HG03442 (cell line): ENCODE measurements around the gene PCIF1.
"Not testable (repeated sequence)": the region's sequence is repeated elsewhere in the genome, so short reads cannot be mapped to it uniquely, and the experiment has no call there.

Experiments used
- ATAC-seq: cut with Tn5 transposase; IDR thresholded peaks from one replicate; pipeline ENCODE4 v1.9.1; 2021; ENCODE audit warnings: mild to moderate bottlenecking, moderate library complexity; ENCODE audit not compliant: unreplicated experiment

The PCIF1 gene

DNA sequence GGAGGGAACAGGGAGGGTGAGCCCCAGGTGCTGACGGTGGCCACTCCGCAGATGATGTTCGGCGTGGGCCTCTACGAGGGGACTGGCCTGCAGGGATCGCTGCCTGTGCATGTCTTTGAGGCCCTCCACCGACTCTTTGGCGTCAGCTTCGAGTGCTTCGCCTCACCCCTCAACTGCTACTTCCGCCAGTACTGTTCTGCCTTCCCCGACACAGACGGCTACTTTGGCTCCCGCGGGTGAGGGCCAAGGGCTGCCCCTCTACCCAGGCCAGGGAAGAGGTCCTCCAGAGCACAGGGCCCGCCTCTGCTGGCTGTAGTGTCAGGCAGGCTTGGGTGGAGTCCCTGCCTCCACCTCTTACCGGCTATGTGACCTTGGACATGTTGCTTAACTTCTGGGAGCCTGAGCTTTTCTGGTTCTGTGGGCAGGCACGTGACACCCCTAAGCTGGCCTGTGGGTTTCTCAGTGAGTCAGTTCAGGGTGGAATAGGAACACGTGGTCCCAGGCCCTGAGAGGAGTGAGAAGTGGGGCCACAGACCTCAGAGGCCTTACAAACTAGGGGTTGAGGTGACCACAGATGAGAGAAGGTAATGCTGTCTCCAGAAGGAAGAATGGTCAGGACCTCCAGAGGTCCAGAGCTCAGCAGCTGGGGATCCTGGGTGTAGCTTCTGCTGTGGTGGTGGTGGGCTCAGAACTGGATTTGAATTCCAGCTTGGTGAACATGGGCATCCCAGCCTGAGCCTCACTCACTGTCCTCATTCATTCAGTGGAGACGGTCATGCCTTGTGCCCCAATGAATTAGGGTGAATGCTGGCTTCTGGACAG, 11.9 kb downstream of the PCIF1 start:
- no peak for ATAC-seq

DNA sequence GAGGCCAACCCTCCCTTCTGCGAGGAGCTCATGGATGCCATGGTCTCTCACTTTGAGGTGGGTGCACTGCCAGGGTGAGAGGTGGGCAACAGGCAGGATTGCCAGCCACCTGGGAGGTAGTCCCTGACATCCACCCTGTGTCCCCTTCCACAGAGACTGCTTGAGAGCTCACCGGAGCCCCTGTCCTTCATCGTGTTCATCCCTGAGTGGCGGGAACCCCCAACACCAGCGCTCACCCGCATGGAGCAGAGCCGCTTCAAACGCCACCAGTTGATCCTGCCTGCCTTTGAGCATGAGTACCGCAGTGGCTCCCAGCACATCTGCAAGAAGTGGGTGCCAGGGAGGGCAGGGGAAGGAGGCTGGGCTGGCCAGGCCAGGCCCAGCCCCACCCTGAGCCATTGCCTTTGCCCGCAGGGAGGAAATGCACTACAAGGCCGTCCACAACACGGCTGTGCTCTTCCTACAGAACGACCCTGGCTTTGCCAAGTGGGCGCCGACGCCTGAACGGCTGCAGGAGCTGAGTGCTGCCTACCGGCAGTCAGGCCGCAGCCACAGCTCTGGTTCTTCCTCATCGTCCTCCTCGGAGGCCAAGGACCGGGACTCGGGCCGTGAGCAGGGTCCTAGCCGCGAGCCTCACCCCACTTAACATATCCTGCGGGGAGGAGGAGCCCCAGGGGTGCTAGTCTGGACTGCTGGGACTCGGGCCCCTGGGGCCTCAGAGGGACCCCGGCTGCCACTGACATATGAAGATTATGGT, 12.8 kb downstream of the PCIF1 start:
- ATAC-seq: no peak

DNA sequence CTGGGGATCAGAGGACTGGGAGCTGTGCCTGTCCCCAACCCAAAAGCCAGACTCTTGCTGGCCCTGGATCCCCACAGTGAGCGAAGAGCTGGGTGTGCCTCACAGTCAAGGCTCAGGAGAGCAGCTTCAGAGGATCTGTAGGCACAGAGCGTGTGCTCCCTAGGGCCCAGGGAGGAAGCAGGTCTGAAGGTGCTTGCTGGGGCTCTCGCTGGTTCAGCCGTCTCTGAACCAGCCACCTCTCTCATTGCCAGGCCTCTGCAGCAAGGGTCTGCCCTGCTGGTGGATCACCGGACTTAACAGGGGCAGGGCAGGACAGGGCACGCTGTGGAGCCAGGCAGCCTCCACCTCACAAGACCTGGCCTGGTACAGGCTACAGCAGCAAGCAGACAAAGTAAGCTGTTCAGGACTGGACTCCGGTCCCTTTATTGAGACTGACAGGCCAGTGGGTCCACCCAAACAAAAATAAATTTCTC, 13.8 kb downstream of the PCIF1 start:
- ATAC-seq: no peak

DNA sequence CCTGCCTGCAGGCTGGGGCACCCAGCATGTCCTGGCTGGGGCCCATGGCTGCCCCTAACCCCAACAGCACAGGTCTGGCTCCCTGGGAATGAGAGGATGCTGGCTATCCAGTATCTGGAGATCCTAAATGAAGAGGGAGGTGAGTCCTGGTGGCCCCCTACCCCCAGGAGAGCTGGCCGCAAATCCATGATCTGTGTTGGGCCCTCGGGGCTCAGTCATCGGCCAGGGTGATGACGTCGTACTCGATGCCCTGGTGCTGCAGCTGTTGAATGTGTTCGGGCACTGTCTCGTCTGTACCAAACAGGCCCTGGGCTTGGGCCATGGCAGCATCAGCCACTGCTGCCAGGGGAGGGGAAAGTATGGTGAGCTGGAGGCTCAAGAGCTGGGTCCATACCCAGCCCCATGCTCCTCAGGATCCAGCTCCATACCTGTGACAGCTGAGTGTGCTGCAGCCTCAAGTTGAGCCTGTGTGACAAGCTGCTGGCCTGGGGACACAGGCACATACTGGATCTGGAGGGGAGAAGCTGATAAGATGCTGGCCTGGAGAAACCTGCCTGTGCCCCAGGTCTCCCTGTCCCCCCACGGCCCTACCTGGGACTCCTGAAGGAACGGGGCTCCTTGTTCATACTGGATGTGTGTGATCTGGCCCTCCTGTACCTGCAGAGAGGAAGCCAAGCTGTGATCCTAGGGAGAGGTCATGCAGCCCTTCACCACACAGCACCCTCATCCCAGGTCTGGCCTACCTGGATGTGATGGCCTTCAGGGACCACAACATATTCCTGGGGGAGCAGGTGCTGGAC, 14.5 kb downstream of the PCIF1 start:
- no peak for ATAC-seq

DNA sequence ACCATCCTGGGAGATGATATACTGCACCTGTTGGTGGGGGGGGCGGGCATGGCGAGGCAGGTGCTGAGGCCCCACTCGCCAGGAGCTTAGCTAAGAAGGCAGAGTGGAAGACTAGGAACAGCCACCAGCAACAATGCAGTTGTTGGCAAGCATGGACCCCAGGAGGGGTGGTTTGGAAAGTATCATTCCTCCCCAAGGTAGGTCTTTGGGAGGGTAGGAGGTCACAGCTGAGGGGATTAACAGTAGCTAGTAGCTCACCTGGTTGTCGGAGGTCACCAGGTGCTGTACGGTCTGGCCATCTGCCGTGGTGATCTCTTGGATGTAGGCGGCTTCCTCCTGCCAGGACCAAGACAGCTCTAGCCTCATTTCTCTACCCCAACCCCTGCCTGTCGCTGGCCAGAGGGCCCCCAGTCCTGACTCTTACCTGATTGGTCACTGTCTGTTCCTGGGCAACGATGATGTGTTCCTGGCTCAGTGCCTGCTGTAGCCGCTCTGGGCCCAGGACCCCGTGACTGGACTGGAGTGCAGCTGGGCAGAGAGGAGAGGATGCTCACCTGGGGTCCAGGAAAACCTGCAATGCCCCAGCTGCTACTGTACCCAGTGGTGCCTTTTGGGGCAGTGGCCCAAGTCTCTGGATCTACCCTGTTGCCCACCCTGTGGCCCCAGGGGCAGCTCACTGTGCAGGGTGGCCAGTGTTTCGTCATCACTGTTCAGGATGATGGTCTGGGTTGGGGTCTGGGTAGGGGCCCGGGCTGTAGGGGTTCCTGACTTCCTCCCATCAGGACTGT, 15.3 kb downstream of the PCIF1 start:
- no peak for ATAC-seq

DNA sequence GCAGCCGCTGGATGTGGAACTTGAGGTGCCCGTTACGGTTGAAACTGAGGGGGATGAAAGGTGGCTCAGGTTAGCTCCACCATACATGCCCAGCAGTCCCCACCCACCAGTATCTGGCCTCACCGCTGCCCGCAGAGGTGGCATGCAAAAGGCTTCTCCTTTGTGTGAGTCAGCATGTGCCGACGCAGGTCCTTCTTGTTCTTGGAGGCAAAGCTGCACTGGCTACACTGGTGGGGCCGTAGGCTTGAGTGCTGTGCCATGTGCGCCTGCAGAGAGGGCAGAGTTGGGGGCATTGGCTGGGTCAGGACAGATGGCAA, 15.8 kb downstream of the PCIF1 start:
- ATAC-seq: no peak

DNA sequence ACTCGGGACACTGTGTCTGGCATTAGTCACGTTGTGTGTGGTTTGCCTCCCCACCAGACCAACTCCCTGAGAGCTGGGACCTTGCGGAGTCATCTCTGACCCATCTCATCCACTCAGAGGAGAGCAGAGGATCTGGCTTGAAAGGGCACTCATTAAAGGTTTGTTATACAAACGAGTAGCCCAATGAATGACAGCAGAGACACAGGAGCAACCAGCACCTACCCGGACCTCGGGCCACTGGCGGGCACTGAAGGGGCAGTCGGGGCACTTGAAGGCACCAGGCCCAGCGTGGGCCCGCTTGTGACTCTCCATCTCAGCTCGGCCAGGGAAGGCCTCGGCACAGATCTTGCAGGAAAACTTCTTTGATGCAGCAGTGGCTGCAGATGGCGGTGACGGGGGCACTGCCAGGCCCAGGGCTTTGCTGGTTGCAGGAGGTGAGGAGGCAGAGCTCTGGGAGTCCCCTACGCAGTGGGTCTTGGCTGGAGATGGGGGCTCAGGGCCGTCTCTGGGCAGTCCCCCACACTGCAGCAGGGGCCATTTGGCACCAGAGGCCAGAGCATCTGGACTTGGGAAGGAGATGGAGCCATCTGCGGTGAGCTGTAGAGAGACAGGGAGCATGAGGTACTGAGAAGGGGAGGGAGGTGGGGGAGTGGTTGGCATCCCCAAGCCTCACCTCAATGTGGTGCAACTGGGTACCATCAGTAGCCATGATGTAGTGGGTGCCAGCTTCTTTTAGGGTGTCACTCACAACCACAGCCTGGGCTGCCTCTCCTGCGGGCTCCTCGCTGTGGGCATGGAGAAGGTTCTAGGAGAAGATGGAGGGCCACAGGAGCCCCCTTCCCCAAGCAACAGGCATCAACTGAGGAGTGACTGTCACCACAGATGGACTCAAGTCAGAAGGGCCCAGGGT, 17.7 kb downstream of the PCIF1 start:
- ATAC-seq: no peak

DNA sequence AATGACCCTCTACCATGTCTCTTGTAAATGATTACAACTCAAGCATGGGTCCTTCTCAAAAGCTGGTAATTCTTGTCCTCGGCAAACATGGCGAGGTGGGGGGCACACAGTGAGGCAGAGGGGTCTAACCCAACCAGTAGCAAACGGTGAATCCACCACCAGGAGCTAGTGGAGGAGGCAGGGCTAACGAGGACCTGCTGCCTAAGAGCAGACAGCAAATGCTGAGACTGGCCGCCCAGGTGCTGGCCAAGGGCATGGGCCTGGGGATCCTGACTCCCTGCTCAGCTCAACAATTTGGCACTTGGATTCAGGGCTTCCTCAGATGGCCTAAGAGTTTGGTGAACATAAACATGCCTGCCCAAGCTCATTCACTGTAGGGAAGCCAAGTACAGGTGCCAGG, 18.4 kb downstream of the PCIF1 start:
- ATAC-seq: no peak

DNA sequence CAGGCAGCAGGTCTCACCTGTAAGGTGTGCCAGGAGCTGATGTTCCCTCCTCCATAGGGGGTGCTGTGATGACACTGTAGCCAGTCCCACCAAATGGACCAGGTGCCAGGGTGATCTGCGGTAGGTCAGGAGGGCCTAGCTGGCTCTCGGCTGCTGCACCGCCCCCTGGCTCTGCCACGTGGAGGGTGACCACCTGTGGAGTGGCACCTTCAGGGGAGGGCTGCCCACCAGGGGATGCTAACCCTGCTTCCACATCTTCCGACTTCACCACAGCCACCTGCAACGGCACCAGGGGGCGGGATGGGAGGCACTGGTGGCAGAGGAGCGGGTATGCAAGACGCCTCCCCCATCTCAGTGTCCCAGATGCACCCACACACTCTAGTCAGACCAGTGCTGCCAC, 19.2 kb downstream of the PCIF1 start:
- ATAC-seq: no peak

DNA sequence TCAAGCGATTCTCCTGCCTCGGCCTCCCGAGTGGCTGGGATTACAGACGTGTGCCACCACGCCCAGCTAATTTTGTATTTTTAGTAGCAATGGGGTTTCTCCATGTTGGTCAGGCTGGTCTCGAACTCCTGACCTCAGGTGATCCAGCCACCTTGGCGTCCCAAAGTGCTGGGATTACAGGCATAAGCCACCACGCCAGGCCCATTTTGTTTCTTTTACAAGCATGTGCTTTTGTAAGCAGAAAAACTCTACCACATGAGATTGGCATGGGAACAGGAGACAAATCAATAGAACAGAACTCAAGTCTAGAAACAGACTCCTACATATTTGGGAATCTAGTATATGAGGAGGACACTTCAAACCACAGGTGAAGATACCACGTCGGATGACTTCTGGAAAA, 21.8 kb downstream of the PCIF1 start:
- not testable (repeated sequence) for ATAC-seq

DNA sequence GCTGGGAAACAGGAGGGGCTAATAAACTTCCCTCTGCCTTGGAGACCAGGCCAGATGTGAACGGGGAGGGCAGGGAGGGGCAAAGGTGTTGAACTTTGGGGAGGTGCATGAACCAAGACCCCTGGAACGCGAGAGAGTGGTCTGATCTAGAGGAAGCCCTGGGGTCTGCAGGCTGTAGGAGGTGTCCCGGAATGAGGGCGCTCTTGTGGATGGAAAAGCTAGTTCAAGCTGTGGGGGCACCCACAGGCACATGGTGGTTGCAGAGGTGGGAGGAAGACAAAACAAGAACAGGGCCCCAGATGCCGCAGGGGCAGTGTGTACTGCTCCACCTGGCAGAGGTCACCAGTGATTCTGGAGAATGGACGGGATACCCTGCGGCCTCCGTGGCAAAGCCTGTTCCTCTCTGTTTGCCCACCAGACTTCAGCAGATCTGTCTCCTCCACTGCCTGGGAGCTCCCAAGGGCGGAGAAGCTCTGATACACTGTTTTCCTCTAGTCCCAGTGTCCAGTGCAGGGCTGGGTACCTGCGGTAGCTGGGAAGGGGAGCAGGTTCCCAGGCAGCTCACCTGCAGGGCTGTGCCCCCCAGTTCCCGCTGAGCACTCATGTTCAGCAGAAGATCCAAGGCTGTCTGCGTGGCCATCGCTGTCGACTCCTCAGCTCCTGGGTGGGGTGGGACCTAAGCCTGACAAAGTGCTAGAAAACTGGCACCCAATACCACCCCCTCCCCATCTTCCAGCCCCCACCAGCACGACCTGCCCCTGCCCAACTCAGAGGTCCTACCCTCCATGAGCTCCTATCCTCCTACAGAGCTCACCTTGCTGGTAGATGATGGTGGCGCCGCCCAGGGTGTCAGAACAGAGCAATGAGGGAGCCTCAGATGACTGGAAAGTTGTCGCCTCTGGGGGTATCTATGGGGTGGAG, 22.8 kb downstream of the PCIF1 start:
- no peak for ATAC-seq

DNA sequence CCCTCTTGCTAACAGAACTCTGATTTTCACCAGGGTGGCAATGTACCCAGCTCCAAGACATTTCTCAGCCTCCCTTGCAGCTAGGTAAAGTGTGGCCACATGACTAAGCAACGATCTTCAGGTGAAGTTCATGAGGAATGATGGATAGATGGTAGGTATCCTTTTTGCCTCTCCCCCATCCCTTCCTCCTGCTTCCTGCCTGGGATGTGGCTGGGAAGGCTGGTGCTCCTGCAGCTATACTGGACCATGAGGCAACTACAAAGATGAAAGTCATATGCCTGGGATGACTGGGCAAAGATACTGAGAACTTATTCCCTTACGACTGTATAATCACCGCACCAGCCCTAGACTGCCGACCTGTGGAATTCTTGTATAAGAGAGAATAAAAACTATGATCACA, 24.1 kb downstream of the PCIF1 start:
- ATAC-seq: no peak

DNA sequence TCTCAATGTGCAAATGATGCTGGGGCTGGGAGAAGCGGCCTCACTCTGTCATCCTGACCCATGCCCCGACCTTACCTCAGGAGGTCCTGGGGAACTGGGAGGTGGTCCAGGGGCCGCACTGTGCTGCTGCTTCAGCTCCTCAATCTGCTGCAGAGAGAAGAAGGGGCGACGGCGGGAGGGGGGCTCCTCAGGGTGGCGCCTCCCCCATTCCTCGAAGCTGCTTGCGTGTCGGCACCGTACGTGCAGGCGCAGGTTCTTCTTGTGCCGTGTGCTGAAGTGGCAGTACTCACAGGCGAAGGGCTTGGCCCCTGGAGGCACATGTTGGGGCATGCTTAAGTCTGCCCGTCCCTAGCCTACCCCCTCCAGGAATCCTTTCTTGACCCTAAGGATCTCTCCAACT, 24.6 kb downstream of the PCIF1 start:
- ATAC-seq: no peak

DNA sequence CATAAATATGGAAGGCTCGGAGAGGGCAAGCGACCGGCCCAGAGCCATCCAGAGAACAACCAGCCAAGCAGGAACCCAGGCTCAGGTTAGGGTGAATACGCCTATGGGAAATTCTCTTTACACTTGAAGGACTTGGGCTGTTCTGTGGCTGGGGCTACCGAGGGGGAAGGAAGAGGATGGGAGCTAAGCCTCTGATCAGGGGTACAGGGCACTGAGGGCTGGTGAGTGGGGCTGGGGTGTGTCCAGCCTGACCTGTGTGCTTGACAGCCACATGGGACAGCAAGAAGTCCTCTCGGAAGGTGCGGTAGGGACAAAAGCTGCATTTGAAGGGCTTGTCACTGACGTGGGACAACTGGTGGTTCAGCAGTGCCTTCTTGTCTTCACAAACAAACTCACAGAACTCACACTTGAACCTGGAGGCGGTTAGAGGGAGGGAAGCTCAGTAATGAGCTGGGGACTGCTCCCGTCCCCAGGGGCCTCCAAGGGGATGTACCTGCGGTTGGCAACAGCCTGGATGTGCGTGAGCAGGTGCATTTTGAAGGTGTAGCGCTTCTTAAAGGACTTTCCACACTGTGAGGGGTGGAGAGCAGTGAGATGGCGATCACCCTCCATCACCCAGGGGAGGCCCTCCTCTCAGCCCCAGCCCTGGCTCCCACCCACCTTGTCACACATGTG, 25.6 kb downstream of the PCIF1 start:
- ATAC-seq: no peak

DNA sequence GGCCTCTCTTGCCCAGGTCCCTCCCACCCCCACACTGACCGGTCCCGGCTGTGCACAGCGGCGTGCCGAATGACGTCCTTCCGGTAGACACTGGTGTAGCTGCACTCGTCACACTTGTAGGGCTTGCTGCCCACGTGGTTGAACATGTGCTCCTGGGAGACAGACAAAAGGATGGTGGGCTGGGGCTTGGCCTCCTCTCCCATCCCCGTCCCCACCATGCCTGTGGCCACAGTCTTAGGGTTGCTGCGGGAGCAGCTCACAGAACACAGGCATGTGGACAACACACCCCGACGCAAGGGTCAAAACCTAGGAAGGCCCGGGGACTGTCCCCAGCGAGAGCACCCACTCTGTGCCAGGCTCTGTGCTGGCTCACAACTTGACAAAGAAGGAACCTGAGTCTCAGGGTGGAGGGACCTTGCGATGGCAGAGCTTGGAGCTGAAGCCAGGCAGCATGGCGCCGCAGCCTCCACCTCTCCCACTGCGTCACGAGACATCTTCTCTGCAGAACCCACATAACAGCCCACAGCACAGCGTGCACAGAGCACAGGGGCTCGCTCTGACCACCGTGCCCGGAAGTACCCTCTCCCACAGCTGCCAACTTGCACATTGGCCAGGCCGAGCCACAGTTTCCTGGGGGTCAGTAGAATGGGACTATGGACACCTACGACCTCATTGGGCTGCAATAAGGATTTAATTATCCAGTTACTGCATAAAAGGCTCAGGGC, 27.7 kb downstream of the PCIF1 start:
- ATAC-seq: no peak

DNA sequence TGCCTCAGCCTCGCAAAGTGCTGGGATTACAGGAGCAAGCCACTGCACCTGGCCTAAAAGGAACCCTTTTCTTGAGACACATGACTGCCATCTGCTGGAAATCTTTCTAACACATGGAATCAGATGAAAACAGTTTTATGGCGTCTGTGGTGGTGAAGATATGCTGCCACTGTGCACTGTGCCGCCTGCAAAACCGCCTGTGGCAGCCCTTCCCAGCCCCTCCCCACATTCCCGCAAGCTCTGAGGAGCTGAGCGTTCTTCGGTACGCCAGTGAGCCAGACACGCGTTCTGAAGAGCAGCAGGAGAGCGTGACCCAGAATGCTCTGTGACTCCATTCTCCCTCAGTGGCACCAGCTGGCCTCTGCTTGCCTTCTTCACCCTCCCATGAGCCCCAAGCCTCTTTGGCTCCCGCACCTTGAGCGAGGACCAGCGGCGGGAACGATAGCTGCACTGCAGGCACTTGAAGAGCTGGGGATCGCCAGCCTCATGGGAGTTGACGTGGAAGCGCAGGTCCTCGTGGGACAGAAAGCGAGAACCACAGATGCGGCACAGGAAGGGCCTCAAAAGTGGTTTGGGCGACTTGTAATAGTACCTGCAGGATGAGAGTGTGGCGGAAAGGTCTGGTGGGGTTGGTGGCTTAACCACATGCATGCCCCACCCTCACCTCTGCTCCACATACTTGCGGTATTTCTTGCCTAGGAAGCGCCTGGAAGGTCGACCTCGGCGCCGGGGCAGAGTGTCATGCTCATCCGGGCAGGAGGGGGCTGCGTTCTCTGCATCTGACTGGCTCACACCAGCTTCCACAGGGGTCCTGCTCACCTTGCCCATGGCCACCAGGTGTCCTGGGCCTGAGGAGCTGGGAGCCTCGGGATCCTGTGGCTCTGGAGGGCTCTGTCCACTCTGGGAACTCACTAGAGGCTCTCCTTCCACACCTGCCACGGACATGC, 28.8 kb downstream of the PCIF1 start:
- no peak for ATAC-seq
